Right hindlimb (tissue), 1 donor: ENCODE results near the gene CRYBG3.

Source experiments
- DNase-seq: peaks from one replicate; pipeline ENCODE4 v3.0.0-alpha.2; 2018

Gene CRYBG3

GRCh38 chr3:97983933-97984491, 162.2 kb downstream of the CRYBG3 start:
- DNase-seq = peak; percentile 57

- DNase-seq = no peak
Measured at GRCh38 chr3:97987306-97987705, 165.5 kb downstream of the CRYBG3 start.

- no peak for DNase-seq
Measured at GRCh38 chr3:97988784-97989568, 167.2 kb downstream of the CRYBG3 start.

GRCh38 chr3:97990624-97991292, 168.9 kb downstream of the CRYBG3 start:
- no peak for DNase-seq

- DNase-seq = no peak
Measured at GRCh38 chr3:97991293-97991682, 169.5 kb downstream of the CRYBG3 start.

GRCh38 chr3:97992547-97993173, 170.8 kb downstream of the CRYBG3 start:
- DNase-seq = no peak

GRCh38 chr3:97993526-97993925, 171.7 kb downstream of the CRYBG3 start:
- DNase-seq = no peak

- DNase-seq = no peak
Measured at GRCh38 chr3:97994328-97994945, 172.6 kb downstream of the CRYBG3 start.
